Glutamatergic neuron (in vitro differentiated cells): ENCODE measurements around the gene PLEK. TPM values are rescaled to one million over a fixed set of nuclear protein-coding genes. Genes with fewer than 3 reads are reported as not detected.
"Not testable (repeated sequence)": the region's sequence is repeated elsewhere in the genome, so short reads cannot be mapped to it uniquely, and the experiment has no call there.

ENCODE experiments used
- DNase-seq: peaks from one replicate; pipeline ENCODE4 v3.0.0; 2022
- H3K27ac Mint-ChIP-seq: one replicate; pipeline ENCODE4 v1.8.0; 2020; ENCODE audit warnings: mild to moderate bottlenecking, mixed read lengths, inconsistent platforms; ENCODE audit not compliant: unreplicated experiment
- H3K27me3 Mint-ChIP-seq: one replicate; pipeline ENCODE4 v1.8.0; 2020; ENCODE audit warnings: mild to moderate bottlenecking, moderate library complexity, mixed read lengths, inconsistent platforms; ENCODE audit not compliant: unreplicated experiment
- H3K36me3 Mint-ChIP-seq: one replicate; pipeline ENCODE4 v1.8.0; 2020; ENCODE audit warnings: mild to moderate bottlenecking, mixed read lengths, inconsistent platforms; ENCODE audit not compliant: unreplicated experiment
- H3K4me1 Mint-ChIP-seq: one replicate; pipeline ENCODE4 v1.8.0; 2020; ENCODE audit warnings: mild to moderate bottlenecking, low read depth, mixed read lengths, inconsistent platforms; ENCODE audit not compliant: unreplicated experiment
- H3K4me3 Mint-ChIP-seq: one replicate; pipeline ENCODE4 v1.8.0; 2020; ENCODE audit warnings: mild to moderate bottlenecking, mixed read lengths, inconsistent platforms; ENCODE audit not compliant: unreplicated experiment
- H3K9me3 Mint-ChIP-seq: one replicate; pipeline ENCODE4 v1.8.0; 2020; ENCODE audit warnings: mild to moderate bottlenecking, moderate library complexity, mixed read lengths, inconsistent platforms; ENCODE audit not compliant: unreplicated experiment
- CTCF ChIP-seq: fragments of 200-600 bp; sonication (generic); IDR thresholded peaks from one replicate; pipeline ENCODE4 v1.5.0; 2021; ENCODE audit not compliant: partially characterized antibody, unreplicated experiment
- total RNA-seq: library from RNA; stranded (reverse); fragmentation: NEBNext Ultra II Directional; extraction: Animal tissue kit (Norgen Biotek cat#: 25700); gene quantifications from one replicate; pipeline ENCODE4 v1.2.1, GENCODE V29; 2021; ENCODE audit not compliant: unreplicated experiment

PLEK gene
- total RNA-seq, 1 donor from 2014 or later: not detected

DNA sequence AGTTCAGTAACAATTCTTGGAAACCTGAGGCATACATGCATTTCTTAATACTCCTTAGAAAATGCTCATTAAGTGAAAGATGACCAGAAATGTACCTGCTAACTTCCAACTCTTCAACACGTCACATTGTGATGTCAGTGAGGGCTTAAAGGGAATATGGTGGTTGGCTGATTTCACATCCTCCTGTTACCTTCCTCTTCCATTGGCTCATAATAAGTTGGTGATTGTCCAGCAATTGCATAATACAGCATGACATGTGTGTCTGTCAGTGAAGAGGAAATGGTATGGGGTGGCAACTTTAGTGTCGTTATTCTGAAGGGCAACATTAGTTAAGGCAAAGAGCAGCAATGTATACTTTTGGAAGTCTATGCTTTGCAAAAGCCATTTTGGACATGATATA is 26.0 kb downstream of the PLEK start:
- peaks cover 7% of the 10 kb centered on the region for H3K27me3 Mint-ChIP-seq

GRCh38 chr2:68391869-68392268 is 26.8 kb downstream of the PLEK start:
- H3K27ac Mint-ChIP-seq: no peak overlapping the region
- H3K4me3 Mint-ChIP-seq: no peak overlapping the region

More for the DNA sequence above, 26.0 kb downstream of the PLEK start:
- Mint-ChIP-seq H3K27ac (no peak overlapping the region), H3K4me3 (no peak overlapping the region), H3K36me3 (no peaks in the 10 kb centered on the region), H3K9me3 (no peaks in the 10 kb centered on the region), H3K4me1 (peaks cover 11% of the 10 kb centered on the region)
- no peak for TF ChIP-seq CTCF
- no peak for DNase-seq

DNA sequence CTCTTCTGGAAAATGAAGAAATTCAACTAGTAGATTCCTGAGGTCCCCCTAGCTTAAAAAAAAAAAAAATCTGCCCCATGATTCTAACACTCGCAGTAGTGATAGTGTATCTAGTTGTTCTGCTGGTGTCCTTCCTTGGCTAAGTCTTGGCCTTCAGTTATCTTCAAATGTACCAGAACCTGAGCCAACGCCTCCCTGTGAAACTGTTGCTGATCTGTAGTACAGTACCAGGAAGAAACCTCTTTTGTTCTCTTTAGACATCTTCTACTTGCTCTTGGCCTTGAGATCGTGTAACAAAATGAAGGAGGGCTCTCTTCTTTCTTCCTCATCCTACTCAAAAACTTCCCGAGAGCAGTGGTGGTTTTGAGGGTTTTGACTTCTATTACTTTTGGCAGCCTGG is 31.0 kb downstream of the PLEK start:
- Mint-ChIP-seq H3K9me3 (peaks cover 4% of the 10 kb centered on the region), H3K4me1 (peaks cover 9% of the 10 kb centered on the region), H3K27ac (no peak overlapping the region), H3K27me3 (peaks cover 8% of the 10 kb centered on the region), H3K36me3 (peaks cover 5% of the 10 kb centered on the region), H3K4me3 (no peak overlapping the region)
- TF ChIP-seq CTCF: no peak
- DNase-seq: no peak

More at GRCh38 chr2:68391869-68392268, 26.8 kb downstream of the PLEK start:
- H3K27me3 Mint-ChIP-seq: peaks cover 6% of the 10 kb centered on the region
- H3K4me1 Mint-ChIP-seq: peaks cover 9% of the 10 kb centered on the region
- TF ChIP-seq CTCF: no peak
- no peak for DNase-seq
- no peaks in the 10 kb centered on the region for H3K9me3 Mint-ChIP-seq
- H3K36me3 Mint-ChIP-seq: no peaks in the 10 kb centered on the region

GRCh38 chr2:68397704-68398263 is 32.7 kb downstream of the PLEK start:
- not testable (repeated sequence) for H3K4me1 Mint-ChIP-seq, H3K9me3 Mint-ChIP-seq, H3K4me3 Mint-ChIP-seq, H3K27ac Mint-ChIP-seq, H3K36me3 Mint-ChIP-seq, DNase-seq, H3K27me3 Mint-ChIP-seq

DNA sequence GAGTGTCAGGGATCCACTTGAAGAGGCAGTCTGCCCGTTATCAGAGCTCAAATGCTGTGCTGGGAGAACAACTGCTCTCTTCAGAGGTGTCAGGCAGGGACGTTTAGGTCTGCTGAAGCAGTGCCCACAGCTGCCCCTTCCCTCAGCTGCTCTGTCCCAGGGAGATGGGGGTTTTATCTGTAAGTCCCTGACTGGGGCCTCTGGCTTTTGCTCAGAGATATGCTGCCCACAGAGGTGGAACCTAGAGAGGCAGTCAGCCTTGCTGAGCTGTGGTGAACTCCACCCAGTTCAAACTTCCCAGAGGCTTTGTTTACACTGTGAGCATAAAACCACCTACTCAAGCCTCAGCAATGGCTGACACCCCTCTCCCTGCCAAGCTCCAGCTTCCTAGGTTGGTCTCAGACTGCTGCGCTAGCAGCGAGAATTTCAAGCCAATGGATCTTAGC is 38.1 kb downstream of the PLEK start:
- Mint-ChIP-seq H3K4me3 (no peak overlapping the region), H3K36me3 (peaks cover 5% of the 10 kb centered on the region), H3K4me1 (no peaks in the 10 kb centered on the region), H3K27ac (no peak overlapping the region), H3K9me3 (peaks cover 3% of the 10 kb centered on the region), H3K27me3 (peaks cover 2% of the 10 kb centered on the region)
- no peak for TF ChIP-seq CTCF
- no peak for DNase-seq
